GM23248 (cell line): ENCODE data around the gene EFR3B. TPM values are rescaled to one million over a fixed set of nuclear protein-coding genes. Genes with fewer than 3 reads are reported as not detected.

Experiments used
- DNase-seq: peaks from one replicate; pipeline ENCODE4 v3.0.0-alpha.2; 2015
- H2AFZ ChIP-seq: fragments of 200-600 bp; sonication (generic); 2 replicates; pipeline ENCODE4 v1.6.1; 2016; ENCODE audit warnings: antibody characterized with exemption
- H3F3A ChIP-seq: fragments of 200-600 bp; sonication (generic); 2 replicates; pipeline ENCODE4 v1.6.1; 2016; ENCODE audit warnings: mild to moderate bottlenecking, antibody characterized with exemption, mixed run types; ENCODE audit not compliant: insufficient read depth
- H3K27ac ChIP-seq: fragments of 200-600 bp; sonication (generic); 2 replicates; pipeline ENCODE4 v1.5.1; 2016; ENCODE audit warnings: mild to moderate bottlenecking
- H3K27me3 ChIP-seq: fragments of 200-600 bp; sonication (generic); replicated peaks from 2 replicates; pipeline ENCODE4 v1.6.1; 2016; ENCODE audit warnings: mild to moderate bottlenecking; ENCODE audit not compliant: insufficient read depth
- H3K36me3 ChIP-seq: fragments of 200-600 bp; sonication (generic); 2 replicates; pipeline ENCODE4 v1.6.1; 2016; ENCODE audit warnings: low read depth, mild to moderate bottlenecking
- H3K4me1 ChIP-seq: fragments of 200-600 bp; sonication (generic); 2 replicates; pipeline ENCODE4 v1.6.1; 2016; ENCODE audit warnings: mild to moderate bottlenecking; ENCODE audit not compliant: insufficient read depth
- H3K4me2 ChIP-seq: fragments of 200-600 bp; sonication (generic); one replicate; pipeline ENCODE4 v1.6.1; 2016; ENCODE audit warnings: mild to moderate bottlenecking; ENCODE audit not compliant: unreplicated experiment
- H3K4me3 ChIP-seq: fragments of 200-600 bp; sonication (generic); 2 replicates; pipeline ENCODE4 v1.5.1; 2016; ENCODE audit warnings: mild to moderate bottlenecking
- H3K79me2 ChIP-seq: fragments of 200-600 bp; sonication (generic); 2 replicates; pipeline ENCODE4 v1.6.1; 2016; ENCODE audit warnings: mild to moderate bottlenecking; ENCODE audit not compliant: insufficient read depth
- H3K9ac ChIP-seq: fragments of 200-600 bp; sonication (generic); 2 replicates; pipeline ENCODE4 v1.6.1; 2016; ENCODE audit warnings: mild to moderate bottlenecking
- H3K9me2 ChIP-seq: fragments of 200-600 bp; sonication (generic); 2 replicates; pipeline ENCODE4 v1.6.1; 2016; ENCODE audit warnings: mixed run types, mild to moderate bottlenecking, moderate library complexity; ENCODE audit not compliant: insufficient read depth
- H3K9me3 ChIP-seq: fragments of 200-600 bp; sonication (generic); one replicate; pipeline ENCODE4 v1.6.1; 2017; ENCODE audit warnings: low read depth
- H4K20me1 ChIP-seq: fragments of 200-600 bp; sonication (generic); 2 replicates; pipeline ENCODE4 v1.6.0; 2016; ENCODE audit not compliant: insufficient read depth
- EZH2 ChIP-seq: fragments of 200-600 bp; sonication (generic); IDR thresholded peaks from 2 replicates; pipeline ENCODE4 v1.6.1; 2018; ENCODE audit warnings: antibody characterized with exemption, mild to moderate bottlenecking; ENCODE audit not compliant: insufficient read depth, poor library complexity, severe bottlenecking
- EZH2phosphoT487 ChIP-seq: fragments of 200-600 bp; sonication (generic); IDR thresholded peaks from 2 replicates; pipeline ENCODE4 v1.6.1; 2018; ENCODE audit warnings: antibody characterized with exemption, moderate library complexity, mild to moderate bottlenecking, low read depth; ENCODE audit not compliant: insufficient read depth
- WGBS, 2 experiments: methylation state at CpG; one replicate each; pipeline ENCODE4 v1.1.6; 2015 to 2017; ENCODE audit warnings: low lambda C conversion rate in 2 of 2, low coverage in 1 of 2; ENCODE audit errors: missing lambda C conversion rate in 2 of 2; 5-methylcytosine and 5-hydroxymethylcytosine counted together
- in situ Hi-C: fragments of 300-500 bp; cut with MboI; formaldehyde crosslinking; loops from 2 replicates; pipeline ENCODE4 v1.15.0; 2020
- polyA plus RNA-seq: library from polyadenylated mRNA; unstranded; fragments of >200 nt; fragmentation: Nextera tagmentation; extraction: Ambion mirVana; gene quantifications from 2 replicates; pipeline ENCODE4 v1.2.1, GENCODE V29; 2016
- total RNA-seq: library from RNA; depleted of rRNA; stranded (reverse); fragments of >200 nt; shearing (Covaris generic); gene quantifications from 2 replicates; pipeline ENCODE4 v1.2.3, GENCODE V29; 2014

EFR3B gene
- total and polyA plus RNA-seq, 2 experiments from 2014 or later: 0.51 to 0.97 TPM

DNA sequence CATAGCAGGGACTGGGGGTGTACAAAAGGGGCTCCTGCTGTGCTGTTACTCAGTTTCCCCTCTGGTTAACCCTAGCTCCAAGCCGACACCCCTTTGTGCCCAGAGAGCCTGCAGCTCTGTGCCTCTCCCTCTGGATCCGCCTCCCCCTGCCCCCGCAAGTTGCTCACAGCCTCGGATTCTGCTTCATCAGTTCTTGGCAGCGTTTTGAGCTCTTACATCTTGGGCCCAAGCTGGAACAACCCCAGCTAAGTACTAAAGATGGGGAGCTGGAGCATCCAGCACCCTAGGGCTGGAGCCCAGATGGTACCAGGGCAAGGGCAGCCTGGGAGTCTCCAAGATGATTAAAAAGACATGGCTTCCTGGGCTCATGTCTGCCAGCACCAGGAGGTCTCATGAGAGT is 85.8 kb downstream of the EFR3B start:
- Histone ChIP-seq H3K4me1 (peaks cover 10% of the 10 kb centered on the region), H3K27ac (no peak overlapping the region), H3K27me3 (no peaks in the 10 kb centered on the region), H3K9me3 (no peaks in the 10 kb centered on the region), H3K9ac (no peak overlapping the region), H3K4me2 (no peak overlapping the region), H3K4me3 (no peak overlapping the region), H3K36me3 (no peaks in the 10 kb centered on the region), H2AFZ (0 out of 2 replicates have a peak overlapping the region, but pooled peaks have one; percentile 6), H3K9me2 (no peaks in the 10 kb centered on the region), H3K79me2 (no peaks in the 10 kb centered on the region), H4K20me1 (no peaks in the 10 kb centered on the region), H3F3A (no peaks in the 10 kb centered on the region)
- in situ Hi-C loops: loop anchor here (5.0 to 25.0 kb wide), 2 partner anchors 150 to 290 kb away; no protein-coding TSS in a partner anchor
- TF ChIP-seq EZH2 (no peak), EZH2phosphoT487 (no peak)
- 28 to 32% methylated on average over 5 of the region's 5 CpGs for WGBS, 2 experiments
- peak; percentile 88 for DNase-seq

DNA sequence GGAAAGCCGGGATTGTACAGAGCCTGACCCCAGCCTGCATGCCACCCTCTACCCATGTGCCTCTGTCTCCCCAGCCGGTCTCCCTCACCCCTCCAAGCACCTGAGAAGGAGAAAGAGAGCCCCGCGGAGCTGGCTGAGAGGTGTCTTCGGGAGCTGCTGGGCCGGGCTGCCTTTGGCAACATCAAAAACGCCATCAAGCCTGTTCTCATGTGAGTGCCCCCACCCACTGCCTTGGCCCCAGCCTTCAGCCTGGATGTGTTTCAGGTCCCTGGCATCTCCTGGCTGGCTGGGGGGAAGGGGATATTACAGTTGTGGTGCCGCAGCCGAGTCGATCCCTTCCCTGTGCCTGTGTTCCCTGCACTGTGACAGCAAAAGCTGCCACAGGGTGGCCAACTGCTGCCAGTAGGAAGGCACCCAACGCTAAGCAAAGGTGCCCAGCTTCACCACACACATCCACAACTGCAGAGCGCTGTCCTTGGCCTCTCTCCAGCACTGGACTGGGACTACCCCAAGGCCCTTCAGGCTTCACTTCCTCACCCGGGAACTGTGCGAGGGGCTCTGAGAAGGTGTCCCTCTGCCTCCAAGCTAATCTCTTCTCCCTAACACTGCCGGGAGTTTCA is 88.1 kb downstream of the EFR3B start:
- no peak overlapping the region for H3K4me2 ChIP-seq
- H3K4me1 ChIP-seq: peaks cover 10% of the 10 kb centered on the region
- H3K36me3 ChIP-seq: no peaks in the 10 kb centered on the region
- no peak overlapping the region for H3K27ac ChIP-seq
- WGBS, 2 experiments: 62 to 64% methylated on average over 15 of the region's 15 CpGs
- no peaks in the 10 kb centered on the region for H3K79me2 ChIP-seq
- H3K27me3 ChIP-seq: no peaks in the 10 kb centered on the region
- no peak overlapping the region for H2AFZ ChIP-seq
- no peaks in the 10 kb centered on the region for H3K9me3 ChIP-seq
- no peak for TF ChIP-seq EZH2
- TF ChIP-seq EZH2phosphoT487: no peak
- in situ Hi-C loops: loop anchor here (5.0 to 25.0 kb wide), 3 partner anchors 57 to 293 kb away; no protein-coding TSS in a partner anchor
- no peaks in the 10 kb centered on the region for H4K20me1 ChIP-seq
- no peak for DNase-seq
- no peaks in the 10 kb centered on the region for H3F3A ChIP-seq
- no peaks in the 10 kb centered on the region for H3K9me2 ChIP-seq
- no peak overlapping the region for H3K4me3 ChIP-seq
- H3K9ac ChIP-seq: no peak overlapping the region

DNA sequence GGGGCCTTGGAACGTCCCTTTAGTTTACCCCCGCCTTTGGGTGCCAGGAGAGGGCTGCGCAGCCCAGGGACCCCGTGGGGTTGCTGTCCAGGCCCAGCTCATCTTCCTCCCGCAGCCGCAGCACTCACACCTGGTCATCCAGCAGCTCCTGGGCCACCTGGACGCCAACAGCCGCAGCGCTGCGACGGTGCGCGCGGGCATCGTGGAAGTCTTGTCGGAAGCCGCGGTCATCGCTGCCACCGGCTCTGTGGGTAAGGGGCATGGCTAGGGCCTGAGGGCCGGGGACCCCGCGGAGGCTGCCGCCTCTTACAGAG is 89.3 kb downstream of the EFR3B start:
- peaks cover 10% of the 10 kb centered on the region for H3K4me1 ChIP-seq
- no peaks in the 10 kb centered on the region for H3K79me2 ChIP-seq
- H3K4me2 ChIP-seq: no peak overlapping the region
- H3K9me2 ChIP-seq: no peaks in the 10 kb centered on the region
- no peak overlapping the region for H3K4me3 ChIP-seq
- no peak overlapping the region for H3K9ac ChIP-seq
- H4K20me1 ChIP-seq: no peaks in the 10 kb centered on the region
- in situ Hi-C loops: loop anchor here (5.0 to 25.0 kb wide), 2 partner anchors 56 to 294 kb away; no protein-coding TSS in a partner anchor
- 0 out of 2 replicates have a peak overlapping the region, but pooled peaks have one; percentile 38 for H2AFZ ChIP-seq
- no peaks in the 10 kb centered on the region for H3K9me3 ChIP-seq
- TF ChIP-seq EZH2phosphoT487: no peak
- TF ChIP-seq EZH2: no peak
- H3K36me3 ChIP-seq: no peaks in the 10 kb centered on the region
- no peak for DNase-seq
- H3F3A ChIP-seq: no peaks in the 10 kb centered on the region
- no peaks in the 10 kb centered on the region for H3K27me3 ChIP-seq
- no peak overlapping the region for H3K27ac ChIP-seq
- WGBS, 2 experiments: 62 to 71% methylated on average over 22 of the region's 24 CpGs

DNA sequence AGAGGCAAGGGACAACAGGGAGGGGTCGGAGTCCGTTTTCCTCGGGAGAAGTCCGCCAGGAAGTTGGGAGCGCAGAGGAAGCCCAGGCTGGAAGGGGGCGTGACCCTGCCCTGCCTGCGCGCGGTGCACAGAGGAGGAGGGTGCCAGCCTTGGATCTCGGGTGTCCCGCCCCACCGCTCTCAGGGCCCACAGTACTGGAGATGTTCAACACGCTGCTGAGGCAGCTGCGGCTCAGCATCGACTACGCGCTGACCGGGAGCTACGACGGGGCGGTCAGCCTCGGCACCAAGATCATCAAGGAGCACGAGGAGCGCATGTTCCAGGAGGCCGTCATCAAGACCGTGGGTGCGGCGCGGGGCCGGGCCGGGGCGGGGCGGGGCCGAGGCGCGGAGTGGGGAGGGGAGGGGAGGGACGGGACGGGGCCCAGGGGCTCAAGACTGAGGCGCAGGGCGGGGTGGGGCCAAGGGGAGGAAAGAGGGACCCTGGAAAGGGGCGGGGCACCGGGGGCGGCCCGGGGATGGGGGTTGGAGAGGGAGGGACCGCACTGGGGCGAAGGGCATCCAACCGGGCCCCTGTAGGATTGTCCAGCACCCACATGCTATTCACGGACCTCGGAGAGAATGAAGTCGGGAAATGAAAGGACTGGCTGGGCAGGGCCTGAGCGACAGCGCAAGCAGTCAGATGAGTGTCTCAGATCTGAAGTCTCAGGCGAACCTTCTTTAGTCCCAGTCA is 89.9 kb downstream of the EFR3B start:
- H3K4me3 ChIP-seq: no peak overlapping the region
- H3K27ac ChIP-seq: no peak overlapping the region
- H4K20me1 ChIP-seq: no peaks in the 10 kb centered on the region
- peak overlapping the region; percentile 38; the same call in 1 of the 2 replicates for H2AFZ ChIP-seq
- in situ Hi-C loops: loop anchor here (5.0 to 25.0 kb wide), 2 partner anchors 56 to 294 kb away; no protein-coding TSS in a partner anchor
- H3K79me2 ChIP-seq: no peaks in the 10 kb centered on the region
- WGBS, 2 experiments: 40 to 44% methylated on average over 29 to 52 of the region's 53 CpGs
- H3K9me2 ChIP-seq: no peaks in the 10 kb centered on the region
- H3K4me2 ChIP-seq: no peak overlapping the region
- H3F3A ChIP-seq: no peaks in the 10 kb centered on the region
- H3K4me1 ChIP-seq: peaks cover 10% of the 10 kb centered on the region
- H3K36me3 ChIP-seq: no peaks in the 10 kb centered on the region
- DNase-seq: peak; percentile 30
- no peak overlapping the region for H3K9ac ChIP-seq
- no peaks in the 10 kb centered on the region for H3K27me3 ChIP-seq
- H3K9me3 ChIP-seq: no peaks in the 10 kb centered on the region
- no peak for TF ChIP-seq EZH2
- no peak for TF ChIP-seq EZH2phosphoT487
